DOHH2 (cell line): ENCODE data around the gene RAB4B.

Source experiments
- CTCF ChIP-seq: fragments of 200-600 bp; sonication (generic); IDR thresholded peaks from one replicate; pipeline ENCODE4 v1.5.1; 2014; ENCODE audit warnings: antibody characterized with exemption, mild to moderate bottlenecking, low read depth, low read length; ENCODE audit not compliant: poor library complexity, severe bottlenecking
- EZH2phosphoT487 ChIP-seq: fragments of 200-600 bp; sonication (generic); IDR thresholded peaks from 2 replicates; pipeline ENCODE4 v1.6.1; 2017; ENCODE audit warnings: borderline replicate concordance, mild to moderate bottlenecking, antibody characterized with exemption, low read length, moderate library complexity, mixed read lengths

GRCh38 chr19:40810160-40810559 lies 32.1 kb downstream of the RAB4B start:
- TF ChIP-seq CTCF (no peak), EZH2phosphoT487 (no peak)
